Activated T-cell treated with anti-CD3 and anti-CD28 coated beads for 1 hour (primary cell): ENCODE measurements around the gene SRPK2.
"Not testable (repeated sequence)": the region's sequence is repeated elsewhere in the genome, so short reads cannot be mapped to it uniquely, and the experiment has no call there.

Source experiments
- DNase-seq: peaks from one replicate; pipeline ENCODE4 v3.0.0-alpha.2; 2020; ENCODE audit warnings: low read depth

The SRPK2 gene

DNA sequence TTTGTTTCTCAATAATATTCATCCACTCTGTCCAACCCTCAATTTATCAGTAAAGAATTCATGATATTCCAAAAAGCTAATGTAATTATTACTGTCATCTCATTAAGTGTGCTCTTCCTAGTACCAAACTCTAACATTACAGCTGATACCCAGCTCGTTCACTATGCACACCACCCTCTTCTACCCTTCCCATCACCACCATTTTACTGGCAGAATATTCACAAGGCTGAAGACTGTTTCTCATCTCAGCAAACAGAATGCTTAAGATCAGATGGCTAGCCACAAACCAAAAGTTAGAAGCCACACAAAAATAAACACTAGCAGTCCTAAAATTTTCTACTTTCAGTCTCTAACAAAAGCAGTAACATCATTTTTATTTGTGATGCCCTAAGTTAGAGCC lies 121.5 kb downstream of the SRPK2 start:
- DNase-seq, result no peak

DNA sequence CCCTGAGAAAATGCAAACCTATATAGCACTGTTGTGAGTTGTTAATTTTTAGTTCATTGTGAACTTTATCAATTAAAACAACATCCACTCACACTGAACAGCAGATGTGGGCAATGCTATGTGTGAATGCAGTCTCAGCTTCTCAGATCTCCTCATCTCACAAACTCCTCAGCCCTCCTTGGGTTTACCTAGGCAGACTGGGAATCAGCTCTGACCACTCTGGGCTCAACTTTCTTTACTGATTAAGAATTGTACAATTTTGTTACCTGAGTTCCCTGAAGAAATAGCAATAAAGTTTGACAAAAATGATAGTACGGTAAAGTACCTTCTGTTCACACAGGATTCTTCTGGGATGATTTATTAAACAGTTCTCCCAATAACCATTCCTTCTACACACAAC lies 124.0 kb downstream of the SRPK2 start:
- no peak for DNase-seq

DNA sequence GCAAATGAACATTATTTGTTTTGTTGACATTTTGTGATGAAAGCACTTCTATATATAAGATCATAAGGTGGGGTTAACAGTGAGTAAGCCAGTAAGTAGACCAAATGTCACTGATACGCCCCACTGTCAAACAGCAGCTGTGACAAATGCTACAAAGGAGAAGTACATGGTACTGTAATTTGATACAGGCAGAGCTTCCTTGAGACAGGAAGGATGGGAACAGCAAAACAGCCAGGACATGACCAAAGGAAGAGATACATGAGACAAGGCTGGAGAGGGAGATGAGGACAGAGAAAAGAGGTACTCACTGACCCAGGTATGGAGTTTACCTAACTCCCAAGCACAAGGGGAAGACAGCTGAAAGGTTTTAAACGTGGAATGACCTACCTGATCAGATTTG lies 127.0 kb downstream of the SRPK2 start:
- no peak for DNase-seq

DNA sequence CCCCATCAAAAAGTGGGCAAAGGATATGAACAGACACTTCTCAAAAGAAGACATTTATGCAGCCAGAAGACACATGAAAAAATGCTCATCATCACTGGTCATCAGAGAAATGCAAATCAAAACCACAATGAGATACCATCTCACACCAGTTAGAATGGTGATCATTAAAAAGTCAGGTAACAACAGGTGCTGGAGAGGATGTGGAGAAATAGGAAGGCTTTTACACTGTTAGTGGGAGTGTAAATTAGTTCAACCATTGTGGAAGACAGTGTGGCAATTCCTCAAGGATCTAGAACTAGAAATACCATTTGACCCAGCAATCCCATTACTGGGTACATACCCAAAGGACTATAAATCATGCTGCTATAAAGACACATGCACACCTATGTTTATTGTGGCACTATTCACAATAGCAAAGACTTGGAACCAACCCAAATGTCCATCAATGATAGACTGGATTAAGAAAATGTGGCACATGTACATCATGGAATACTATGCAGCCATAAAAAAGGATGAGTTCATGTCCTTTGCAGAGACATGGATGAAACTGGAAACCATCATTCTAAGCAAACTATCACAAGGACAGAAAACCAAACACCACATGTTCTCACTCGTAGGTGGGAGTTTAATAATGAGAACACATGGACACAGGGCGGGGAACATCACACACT lies 128.4 kb downstream of the SRPK2 start:
- not testable (repeated sequence) for DNase-seq

DNA sequence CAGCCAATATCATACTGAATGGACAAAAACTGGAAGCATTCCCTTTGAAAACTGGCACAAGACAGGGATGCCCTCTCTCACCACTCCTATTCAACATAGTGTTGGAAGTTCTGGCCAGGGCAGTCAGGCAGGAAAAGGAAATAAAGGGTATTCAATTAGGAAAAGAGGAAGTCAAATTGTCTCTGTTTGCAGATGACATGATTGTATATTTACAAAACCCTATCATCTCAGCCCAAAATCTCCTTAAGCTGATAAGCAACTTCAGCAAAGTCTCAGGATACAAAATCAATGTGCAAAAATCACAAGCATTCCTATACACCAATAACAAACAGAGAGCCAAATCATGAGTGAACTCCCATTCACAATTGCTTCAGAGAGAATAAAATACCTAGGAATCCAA lies 129.8 kb downstream of the SRPK2 start:
- DNase-seq, result not testable (repeated sequence)

DNA sequence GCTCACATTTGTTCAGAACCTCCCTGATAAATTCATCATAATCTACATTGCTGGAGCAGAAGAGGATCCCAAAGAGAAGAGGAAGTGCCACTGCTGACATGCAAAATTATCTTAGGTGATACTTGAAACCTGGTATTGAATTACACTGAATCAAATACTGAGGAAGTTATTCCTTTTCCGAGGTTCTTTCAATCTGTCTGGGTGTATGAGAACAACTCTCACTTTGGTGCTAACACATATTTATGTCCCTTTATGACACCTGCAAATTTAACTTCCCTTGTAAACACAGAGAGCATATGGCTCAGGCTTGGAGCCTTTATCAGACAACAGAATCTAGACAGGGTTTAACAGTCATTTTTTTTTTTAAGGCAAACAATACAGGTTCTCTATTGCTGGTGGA lies 131.4 kb downstream of the SRPK2 start:
- no peak for DNase-seq

DNA sequence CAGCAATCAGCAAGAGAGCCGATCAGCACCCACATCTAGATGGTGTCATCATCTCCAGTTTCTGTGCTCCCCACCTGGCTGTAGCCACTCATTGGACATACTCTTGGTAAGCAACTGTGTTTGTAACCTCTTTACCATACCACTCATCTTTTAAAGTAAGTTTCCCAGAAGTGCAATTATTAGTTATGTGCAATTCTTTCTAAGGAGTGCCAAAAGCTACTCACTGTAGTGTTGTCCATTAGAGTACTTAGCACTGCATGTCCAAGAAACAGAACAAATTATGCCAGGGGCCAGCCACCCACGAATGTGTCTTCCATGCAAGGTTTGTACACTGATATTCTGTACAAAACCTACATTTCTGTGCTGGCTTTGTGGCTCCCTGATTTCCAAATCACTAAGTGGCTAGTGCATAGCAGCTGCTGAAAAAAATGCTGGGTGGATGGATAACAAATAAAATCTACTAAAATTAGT lies 131.9 kb downstream of the SRPK2 start:
- DNase-seq, result no peak

DNA sequence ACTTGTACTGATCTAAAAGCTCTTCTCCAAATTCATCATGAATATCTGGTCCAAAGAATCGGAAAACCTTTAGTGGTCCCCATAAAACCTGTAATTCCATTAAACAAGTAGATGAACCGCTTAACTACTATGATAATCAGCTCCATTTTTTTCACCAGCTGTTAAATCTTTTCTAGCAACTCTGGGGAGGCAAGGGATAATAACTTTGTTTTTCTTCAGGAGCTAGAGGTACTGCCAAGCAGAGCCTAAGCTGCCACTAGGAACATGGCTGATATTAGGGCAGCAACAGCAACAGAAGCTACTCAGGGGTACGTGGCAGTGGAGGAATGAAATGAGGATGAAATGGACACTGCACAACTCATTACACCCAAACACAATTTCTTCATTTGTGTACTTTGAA lies 138.0 kb downstream of the SRPK2 start:
- DNase-seq, result no peak

DNA sequence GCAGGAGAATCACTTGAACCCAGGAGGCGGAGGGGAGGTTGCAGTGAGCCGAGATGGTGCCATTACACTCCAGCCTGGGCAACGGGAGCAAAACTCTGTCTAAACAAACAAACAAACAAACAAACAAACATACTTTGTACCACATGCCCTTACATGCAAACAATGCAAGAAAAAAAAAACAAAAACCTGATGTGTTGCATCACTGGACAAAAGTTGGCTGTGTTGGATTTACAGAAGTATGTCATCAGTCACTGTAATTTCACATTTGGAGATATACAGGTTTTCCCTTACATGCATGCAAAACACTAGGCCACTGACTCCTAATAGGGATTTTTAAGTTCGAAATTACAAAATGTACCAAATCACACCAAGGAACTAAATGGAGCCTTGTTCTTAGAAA lies 138.5 kb downstream of the SRPK2 start:
- DNase-seq, result no peak

DNA sequence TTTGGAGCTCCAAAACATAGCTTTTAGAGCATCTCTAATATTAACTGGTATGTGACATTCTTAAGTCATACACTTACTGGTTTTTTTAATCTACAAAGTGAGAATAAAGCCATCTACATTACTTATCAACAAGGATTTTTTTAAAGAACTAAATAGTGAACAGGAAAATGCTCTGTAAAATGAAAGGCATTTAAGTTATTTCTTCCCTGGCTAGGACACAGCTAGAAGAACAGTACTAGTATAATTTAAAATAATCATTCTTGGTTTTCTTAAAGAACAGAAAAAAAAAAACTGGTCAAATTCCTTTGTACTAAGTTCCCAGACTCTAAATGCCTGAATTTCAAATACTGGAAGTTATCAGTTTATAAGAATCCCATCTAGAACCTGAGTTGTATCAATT lies 139.5 kb downstream of the SRPK2 start:
- DNase-seq, result no peak

DNA sequence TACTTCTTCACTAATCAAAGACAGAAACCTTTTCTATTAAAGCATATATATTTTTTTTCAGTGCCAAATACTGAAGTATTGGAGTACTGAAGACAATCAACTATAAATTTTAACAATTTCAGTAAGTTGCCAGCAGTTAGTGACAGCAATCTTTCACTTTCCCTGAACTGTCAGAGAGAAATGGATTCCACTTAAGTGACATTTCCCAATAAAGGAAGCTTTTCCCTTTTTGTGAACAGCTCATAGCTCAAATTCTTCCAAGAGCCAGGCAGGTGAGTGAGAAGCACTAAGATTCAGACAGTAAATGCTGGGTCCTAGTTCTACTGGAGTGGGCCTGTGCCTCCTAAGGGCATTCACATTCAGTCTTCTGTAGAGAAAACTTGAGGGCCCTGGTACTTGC lies 142.0 kb downstream of the SRPK2 start:
- no peak for DNase-seq

DNA sequence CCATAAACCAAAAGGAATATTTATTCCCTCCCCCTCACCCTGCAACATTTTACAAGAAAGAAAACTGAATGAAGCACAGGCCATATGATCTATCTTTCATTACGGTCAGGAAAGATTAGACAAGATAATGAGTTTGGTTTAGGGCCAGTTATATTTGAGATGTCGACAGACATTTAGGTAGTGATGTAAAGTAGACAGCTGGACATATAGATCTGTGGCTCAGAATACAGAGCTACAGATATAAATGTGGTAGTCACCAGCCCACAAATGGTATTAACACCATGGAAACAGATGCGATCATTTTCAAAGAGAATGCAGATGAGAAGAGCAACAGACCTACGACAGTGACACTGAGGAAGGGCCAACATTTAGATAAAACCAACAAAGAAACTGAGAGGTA lies 142.5 kb downstream of the SRPK2 start:
- DNase-seq, result no peak

DNA sequence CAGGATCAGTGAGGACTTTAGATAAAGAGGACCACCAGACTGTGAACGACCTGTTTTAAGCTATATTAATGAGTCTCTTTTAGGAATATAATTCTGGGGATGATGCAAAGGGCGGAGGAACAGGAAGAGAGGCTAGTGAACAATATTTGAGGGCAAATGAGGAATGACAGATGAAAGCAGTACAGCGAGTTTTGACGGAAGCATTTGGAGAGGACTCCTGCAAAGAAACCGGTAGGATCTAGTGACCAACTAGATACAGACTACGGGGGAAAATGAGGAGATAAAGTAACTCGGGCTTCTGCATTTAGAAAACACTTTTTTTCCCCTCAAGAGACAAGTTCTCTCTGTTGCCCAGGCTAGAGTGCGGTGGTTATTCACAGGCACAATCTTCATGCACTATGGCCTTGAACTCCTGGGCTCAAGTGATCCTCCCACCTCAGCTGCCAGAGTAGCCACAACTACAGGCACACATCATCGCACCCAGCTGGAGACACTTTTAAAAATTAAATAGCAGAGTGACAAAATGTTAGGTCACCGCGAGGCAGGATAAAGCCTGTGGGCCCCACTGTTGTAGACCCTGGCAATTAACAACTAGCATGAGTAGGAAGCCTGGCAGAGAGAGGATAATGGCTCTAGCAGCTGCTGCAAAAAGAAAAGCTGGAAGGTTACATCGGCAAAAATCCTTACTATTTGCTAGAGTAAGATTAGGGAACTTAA lies 143.2 kb downstream of the SRPK2 start:
- DNase-seq, result no peak

DNA sequence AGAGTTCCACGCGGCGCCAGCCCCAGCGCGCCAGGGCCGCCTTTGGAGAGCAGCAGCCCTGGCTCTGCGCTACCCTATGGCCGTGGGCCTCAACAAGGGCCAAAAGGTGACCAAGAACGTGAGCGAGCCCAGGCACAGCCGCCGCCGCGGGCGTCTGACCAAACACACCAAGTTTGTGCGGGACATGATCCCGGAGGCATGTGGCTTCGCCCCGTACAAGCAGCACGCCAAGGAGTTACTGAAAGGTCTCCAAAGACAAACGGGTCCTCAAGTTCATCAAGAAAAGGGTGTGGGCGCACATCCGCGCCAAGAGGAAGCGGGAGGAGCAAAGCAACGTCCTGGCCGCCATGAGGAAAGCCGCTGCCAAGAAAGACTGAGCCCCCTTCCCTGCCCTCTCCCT lies 144.1 kb downstream of the SRPK2 start:
- DNase-seq, result no peak

DNA sequence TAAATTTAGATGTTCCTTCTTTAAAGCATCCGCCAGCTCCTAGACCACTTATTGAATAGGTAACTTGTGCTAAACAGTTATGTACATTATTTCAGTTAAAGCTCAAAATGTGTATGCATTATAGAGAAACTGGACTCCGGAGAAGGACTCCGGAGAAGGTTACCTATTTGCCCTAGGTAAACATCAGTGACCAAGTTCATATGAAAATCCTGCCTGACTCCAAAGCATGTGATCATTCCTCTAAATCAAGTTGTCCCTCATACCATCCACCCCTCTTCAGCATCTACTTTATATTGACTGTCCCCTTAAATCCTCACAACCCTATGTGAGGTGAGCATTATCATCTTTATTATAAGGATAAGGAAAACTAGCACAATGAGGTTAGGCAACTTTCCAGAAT lies 147.5 kb downstream of the SRPK2 start:
- no peak for DNase-seq

DNA sequence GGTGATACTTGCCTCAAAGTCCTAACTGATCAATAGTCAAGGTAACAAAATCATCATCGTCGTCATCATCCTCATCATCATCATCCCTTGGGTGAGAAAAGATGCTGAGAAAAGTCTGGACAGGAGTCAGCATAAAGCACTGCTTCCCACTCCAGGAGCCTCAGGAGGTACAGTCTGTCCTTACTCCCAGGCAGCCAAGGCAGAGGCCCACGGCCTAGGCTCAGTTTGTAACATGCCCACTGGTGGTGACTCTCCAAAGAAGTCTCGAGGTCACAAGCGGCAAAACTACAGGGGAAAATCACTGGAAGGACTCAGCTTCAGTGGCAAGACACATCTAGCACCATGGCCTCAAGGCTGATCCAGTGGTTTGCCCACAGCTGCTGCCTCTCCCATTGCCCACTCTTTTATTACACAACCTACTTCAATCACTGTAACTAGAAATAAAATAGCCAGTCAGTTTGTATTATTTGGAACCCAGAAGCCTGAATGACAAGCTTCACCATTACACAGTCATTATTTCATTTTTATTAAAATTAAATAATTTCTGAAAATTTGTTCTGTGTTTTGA lies 150.4 kb downstream of the SRPK2 start:
- no peak for DNase-seq

DNA sequence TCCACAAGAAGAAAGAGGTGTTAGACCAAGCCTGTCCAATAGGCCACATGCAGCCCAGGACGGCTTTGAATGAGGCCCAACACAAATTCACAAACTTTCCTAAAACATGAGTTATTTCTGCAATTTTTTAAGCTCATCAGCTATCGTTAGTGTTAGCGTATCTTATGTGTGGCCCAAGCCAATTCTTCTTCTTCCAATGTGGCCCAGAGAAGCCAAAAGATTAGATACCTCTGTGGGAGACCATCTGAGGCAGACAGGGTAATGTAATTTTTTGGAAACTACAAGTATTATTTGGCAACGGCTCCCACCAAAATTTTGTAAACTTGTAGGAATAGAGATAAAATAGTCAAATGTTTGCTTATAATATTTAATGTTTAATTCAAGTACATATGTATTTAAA lies 153.8 kb downstream of the SRPK2 start:
- no peak for DNase-seq

DNA sequence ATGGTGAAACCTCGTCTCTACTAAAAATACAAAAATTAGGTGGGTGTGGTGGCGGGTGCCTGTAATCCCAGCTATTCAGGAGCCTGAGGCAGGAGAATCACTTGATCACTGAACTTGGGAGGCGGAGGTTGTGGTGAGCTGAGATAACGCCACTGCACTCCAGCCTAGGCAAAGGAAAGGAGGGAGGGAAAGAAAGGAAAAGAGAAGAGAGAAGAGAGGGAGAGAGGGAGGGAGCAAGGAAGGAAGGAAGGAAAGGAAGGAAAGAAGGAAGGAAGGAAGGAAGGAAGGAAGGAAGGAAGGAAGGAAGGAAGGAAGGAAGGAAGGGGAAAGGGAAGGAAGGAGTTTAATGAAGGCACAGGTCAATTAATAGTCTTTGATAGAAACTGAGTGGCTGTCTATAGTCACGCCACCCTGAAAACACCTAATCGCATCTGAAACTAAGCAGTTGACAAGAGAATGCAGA lies 155.9 kb downstream of the SRPK2 start:
- DNase-seq, result not testable (repeated sequence)

DNA sequence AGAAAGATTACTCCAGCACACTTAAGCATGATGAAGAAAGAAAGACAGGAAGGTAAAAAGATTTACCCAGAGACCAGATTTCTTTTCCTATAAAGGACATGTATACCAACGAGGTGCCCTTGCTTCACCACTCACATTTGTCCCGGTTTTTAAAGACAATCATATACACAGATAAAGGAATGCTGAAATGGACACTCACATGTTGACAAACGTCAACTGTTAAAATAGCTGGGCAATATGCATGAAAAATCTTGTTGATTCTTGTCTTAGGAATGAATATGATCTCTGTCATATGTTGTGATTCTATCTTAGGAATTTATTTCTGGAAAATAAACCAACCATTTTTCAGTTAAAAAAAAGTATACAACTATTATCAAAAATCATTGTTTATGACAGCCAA lies 158.2 kb downstream of the SRPK2 start:
- no peak for DNase-seq

DNA sequence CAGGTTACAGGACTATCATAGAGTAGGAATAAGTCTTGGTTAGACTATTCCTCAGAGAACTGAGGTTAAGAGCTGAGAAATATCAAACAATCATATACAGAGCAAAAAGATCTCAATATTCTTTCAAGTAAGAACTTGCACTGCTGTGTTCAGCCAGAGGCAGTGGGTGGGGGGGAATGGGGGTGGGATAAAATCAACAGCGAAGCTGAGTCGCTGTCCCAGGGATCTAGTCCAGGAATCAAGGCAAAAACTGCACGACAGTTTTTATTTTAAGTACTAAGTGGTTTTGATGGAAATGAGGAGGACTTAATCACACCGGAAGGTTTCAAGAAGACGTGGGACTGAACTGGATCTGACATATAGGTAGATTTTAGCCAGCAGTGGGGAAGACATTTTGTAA lies 159.1 kb downstream of the SRPK2 start:
- no peak for DNase-seq

DNA sequence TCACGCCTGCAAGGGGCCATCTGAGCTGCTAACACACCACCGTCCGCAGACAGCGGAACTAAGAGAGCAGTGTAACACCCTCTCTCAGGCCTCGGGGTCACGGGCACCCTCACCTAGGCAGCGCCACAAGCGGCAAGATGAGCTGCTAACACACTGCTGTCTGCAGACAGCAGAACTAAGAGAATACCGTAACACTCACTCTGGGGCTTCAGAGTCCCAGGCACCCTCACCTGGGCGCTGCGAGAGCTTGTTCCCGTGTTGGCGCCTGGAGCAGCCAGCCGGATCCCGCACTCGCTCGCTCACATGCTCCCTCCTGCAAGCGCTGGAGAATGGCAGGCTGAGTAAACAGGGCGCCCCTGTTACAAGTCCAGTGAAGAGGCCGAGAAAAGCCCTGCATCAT lies 160.2 kb downstream of the SRPK2 start:
- no peak for DNase-seq

DNA sequence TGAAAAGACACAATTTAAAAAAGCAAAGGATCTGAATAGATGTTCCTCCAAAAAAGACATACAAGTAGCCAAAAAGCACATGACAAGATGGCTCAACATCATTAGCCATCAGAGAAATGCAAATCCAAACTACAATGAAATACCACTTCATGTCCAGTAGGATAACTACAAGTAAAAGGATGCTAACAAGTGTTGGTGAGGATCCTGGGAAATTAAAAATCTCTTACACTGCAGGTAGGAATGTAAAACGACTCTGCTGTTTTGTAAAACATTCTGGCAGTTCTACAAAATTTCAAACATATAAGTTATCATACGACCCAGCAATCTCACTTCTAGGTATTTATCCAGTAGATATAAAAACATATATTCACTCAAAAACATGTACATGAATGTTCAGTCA lies 161.3 kb downstream of the SRPK2 start:
- no peak for DNase-seq

DNA sequence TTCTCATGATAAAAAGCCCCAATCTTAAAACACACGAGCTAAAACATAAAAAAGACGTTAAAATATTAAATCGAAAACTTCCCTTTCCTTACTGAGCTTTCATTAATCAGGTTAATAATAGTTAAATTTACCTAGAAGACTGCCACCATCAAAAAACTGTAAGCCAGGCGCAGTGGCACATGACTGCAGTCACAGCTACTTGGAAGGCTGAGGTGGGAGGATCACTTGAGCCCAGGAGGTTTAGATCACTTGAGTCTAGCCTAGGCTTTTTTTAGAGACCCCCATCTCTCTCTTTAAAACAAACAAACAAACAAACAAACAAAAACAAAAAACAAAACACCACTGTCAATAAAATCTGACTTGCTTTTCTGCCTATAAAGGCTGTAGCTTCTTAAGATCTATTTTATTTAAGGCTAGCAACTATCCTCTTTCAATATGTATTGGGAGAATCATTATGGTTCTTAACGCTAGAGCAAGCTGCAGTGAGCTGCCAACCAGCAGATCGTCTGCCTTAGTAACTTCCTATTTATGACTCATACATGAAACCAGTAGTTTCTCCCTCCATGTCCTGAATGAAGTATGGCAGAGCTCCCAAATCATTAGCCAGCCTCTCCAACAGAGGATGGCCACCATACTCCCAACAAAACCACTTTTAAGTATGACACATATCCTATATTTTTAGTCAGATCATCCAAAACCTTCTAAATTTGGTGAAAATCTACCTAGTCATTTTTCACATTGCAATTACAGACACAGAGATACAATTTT lies 163.7 kb downstream of the SRPK2 start:
- no peak for DNase-seq
